ENCODE results near the gene TSHZ2. TPM values are rescaled to one million over a fixed set of nuclear protein-coding genes. Genes with fewer than 3 reads are reported as not detected.

TSHZ2 gene
- total RNA-seq, 4 donors from 2014 or later: 28.6 to 40.1 (median 35.5) TPM

DNA sequence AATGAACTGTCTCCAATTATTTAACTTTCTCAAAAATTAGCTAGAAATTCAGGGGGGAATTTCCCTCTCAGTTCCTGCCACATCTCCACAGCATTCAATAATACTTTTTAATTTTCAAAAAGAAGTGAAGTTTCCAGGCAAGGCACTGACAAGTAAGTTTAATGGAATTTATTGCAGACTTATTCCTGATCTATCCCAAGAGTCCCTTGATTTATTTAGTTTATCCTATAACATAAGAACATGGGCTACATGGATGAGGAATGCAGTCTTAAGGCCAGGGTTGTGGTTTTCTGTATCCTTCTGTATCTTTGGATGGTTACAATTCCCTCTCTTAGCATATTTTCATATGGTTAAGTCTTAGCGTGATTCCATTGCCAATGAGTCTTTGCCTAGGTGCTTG is 126.5 kb downstream of the TSHZ2 start:
- TF ChIP-seq, protein P1, sequence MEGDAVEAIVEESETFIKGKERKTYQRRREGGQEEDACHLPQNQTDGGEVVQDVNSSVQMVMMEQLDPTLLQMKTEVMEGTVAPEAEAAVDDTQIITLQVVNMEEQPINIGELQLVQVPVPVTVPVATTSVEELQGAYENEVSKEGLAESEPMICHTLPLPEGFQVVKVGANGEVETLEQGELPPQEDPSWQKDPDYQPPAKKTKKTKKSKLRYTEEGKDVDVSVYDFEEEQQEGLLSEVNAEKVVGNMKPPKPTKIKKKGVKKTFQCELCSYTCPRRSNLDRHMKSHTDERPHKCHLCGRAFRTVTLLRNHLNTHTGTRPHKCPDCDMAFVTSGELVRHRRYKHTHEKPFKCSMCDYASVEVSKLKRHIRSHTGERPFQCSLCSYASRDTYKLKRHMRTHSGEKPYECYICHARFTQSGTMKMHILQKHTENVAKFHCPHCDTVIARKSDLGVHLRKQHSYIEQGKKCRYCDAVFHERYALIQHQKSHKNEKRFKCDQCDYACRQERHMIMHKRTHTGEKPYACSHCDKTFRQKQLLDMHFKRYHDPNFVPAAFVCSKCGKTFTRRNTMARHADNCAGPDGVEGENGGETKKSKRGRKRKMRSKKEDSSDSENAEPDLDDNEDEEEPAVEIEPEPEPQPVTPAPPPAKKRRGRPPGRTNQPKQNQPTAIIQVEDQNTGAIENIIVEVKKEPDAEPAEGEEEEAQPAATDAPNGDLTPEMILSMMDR (IDR thresholded peaks at IDR 0.05; ENCODE audit: low read depth): no peak

DNA sequence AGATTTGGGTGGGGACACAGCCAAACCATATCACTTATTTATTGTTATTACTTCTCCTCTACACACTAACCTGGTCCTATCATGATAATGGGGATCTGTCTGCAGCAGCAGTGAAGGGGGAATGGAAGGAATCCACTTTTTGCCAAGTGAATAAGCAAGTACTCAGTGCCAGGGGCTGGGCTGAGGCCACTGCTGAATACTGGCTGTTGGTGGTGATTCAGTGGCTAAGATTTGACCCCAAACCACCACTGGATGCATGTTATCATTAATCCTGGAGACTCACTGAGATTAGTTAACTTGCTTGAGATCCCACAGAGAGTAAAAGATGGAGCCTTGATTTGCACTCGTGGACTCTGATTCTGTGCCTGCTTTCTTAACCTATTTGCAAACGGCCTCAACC is 127.7 kb downstream of the TSHZ2 start:
- TF ChIP-seq, protein P1 (IDR thresholded peaks at IDR 0.05; ENCODE audit: low read depth): no peak

DNA sequence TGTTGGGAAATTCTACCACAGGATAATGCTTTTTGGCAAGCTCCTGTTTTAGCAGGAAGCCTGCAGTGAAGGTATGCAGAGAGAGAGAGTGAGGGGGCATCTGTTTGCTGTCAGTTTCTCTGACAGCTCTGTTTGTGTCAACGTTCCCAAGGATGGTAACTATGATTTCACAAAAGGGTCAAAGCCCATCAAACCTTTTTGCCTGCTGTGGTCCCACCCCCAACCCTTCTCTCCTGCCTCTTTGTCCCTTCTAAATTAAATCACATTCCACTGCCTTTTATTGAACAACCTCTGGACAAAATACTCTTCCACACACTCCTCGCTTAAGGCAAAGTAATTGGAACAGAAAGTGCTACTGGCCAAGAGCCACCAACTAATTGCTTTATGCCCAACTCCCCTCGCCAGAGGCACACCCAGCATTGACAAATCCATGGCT is 128.3 kb downstream of the TSHZ2 start:
- TF ChIP-seq, protein P1 (IDR thresholded peaks at IDR 0.05; ENCODE audit: low read depth): no peak

DNA sequence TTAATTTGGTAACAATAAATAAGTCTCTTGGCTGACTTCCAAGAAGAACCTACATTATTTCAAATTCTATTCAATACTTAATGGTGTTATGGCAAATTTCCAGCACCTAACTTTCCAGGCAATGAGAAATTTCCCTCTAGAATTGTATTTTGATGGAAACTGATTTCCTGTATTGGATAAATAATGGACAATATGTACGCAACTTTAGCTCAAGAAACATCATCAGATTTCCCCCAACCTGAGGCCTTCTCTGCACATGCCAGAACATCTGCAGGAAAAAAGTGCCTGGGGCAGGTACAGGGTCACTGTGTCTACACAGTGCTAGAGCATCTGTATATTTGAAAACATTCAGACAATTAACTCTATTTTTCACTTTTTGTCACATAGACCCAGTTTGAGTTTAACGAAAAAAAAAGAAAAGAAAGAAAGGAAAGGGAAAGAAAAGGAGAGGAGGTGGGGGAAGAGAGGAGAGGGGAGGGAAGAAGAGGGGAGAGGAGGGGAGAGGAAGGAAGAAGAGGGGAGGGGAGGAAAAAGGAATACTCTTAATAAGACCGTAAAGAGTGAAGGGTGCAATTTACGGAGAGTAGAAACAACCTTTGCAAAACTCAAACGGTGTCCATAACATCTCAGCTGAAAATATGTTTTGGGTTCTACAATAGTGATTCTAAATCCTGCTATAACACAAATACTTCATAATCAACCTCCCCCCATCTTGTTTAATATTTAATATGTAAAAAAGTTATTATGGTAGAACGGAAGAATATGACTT is 130.0 kb downstream of the TSHZ2 start:
- TF ChIP-seq, protein P1 (IDR thresholded peaks at IDR 0.05; ENCODE audit: low read depth): no peak

DNA sequence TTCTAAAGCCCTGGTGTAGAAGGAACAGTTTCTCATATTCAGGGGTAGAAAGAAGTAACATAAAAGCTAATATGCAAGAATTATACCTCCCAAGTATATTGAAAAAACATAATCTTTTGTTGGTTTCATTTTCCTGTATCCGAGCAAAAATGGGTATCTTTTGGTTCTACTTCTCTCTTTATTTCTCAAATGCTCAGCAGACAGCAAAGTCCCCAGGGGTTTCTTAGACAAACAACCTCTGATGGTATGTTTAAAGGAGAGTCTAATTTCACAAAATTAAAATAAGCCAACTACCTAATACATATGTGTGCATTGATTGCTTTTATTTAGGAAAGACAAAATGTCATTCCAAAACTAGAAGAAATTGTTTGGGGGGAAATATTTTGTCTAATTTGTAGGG is 131.0 kb downstream of the TSHZ2 start:
- TF ChIP-seq, protein P1 (IDR thresholded peaks at IDR 0.05; ENCODE audit: low read depth): no peak

DNA sequence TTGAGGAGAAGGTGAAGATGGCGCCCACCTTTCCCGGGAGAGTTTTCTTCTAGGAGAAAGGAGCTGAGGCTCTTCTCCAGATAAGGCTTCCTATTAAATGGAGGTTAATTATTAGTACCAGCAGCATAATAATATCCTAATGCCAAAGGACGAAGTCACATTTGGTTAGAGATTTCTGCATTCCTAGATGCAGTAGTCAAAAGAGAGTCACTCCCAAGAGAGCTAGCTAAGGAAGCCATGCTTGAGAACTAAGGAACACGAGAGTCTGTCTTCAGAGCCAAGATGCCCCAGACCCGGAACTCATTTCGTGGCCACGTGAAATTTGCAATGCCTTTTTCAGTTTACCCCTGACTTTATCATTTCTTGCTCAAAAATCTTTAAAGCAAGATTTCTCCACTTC is 132.7 kb downstream of the TSHZ2 start:
- TF ChIP-seq, protein P1 (IDR thresholded peaks at IDR 0.05; ENCODE audit: low read depth): no peak

DNA sequence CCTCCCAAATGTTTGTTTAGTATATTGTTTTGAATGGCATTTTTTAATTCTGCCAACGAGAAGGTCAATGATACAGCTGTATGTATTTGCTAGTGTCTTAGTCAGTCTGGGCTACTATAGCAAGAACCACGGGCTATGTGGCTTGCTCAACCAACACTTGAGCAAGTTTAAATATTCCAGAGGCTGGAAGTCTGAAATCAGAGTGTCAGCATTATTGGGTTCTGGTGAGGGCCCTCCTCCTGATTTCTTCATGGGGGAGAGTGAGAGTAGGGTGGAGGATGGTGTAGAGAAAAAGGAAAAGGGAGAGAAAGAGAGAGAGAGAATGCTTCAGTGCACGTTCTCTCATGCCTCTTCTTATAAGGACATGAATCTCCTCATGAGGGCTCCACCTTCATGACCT is 144.6 kb downstream of the TSHZ2 start:
- TF ChIP-seq, protein P1 (IDR thresholded peaks at IDR 0.05; ENCODE audit: low read depth): no peak
